HG03159 (cell line): ENCODE measurements around the gene NCR2.
"Not testable (repeated sequence)": the region's sequence is repeated elsewhere in the genome, so short reads cannot be mapped to it uniquely, and the experiment has no call there.

Experiments used
- ATAC-seq: cut with Tn5 transposase; IDR thresholded peaks from one replicate; pipeline ENCODE4 v1.9.1; 2021; ENCODE audit warnings: mild to moderate bottlenecking, moderate library complexity; ENCODE audit not compliant: unreplicated experiment

The NCR2 gene, protein sequence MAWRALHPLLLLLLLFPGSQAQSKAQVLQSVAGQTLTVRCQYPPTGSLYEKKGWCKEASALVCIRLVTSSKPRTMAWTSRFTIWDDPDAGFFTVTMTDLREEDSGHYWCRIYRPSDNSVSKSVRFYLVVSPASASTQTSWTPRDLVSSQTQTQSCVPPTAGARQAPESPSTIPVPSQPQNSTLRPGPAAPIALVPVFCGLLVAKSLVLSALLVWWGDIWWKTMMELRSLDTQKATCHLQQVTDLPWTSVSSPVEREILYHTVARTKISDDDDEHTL

DNA sequence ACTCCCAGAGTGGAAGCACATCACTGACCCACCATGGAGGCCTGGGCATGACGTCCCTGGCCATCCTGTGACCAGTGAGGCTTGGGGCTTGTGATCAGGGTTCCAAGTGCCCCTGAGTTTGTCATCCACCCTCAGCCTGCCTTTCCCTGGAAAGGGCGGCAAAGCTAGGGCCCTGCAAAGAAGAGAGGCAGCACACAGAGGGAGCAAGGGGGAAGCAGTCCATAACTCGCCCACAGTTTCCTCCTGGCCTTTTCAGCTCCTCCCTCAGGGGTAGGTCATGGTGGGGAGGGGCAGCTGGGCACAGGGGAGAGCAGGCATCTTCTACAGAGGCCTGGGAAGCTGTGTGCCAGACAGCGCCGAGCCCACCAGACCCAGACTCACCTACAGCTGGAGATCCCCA, at the start of gene NCR2:
Gene NCR2 (plus strand): TSS at position 313 of the 400 bp plus-strand sequence. CDS start 269 bp downstream, outside the sequence.
- ATAC-seq, result no peak

DNA sequence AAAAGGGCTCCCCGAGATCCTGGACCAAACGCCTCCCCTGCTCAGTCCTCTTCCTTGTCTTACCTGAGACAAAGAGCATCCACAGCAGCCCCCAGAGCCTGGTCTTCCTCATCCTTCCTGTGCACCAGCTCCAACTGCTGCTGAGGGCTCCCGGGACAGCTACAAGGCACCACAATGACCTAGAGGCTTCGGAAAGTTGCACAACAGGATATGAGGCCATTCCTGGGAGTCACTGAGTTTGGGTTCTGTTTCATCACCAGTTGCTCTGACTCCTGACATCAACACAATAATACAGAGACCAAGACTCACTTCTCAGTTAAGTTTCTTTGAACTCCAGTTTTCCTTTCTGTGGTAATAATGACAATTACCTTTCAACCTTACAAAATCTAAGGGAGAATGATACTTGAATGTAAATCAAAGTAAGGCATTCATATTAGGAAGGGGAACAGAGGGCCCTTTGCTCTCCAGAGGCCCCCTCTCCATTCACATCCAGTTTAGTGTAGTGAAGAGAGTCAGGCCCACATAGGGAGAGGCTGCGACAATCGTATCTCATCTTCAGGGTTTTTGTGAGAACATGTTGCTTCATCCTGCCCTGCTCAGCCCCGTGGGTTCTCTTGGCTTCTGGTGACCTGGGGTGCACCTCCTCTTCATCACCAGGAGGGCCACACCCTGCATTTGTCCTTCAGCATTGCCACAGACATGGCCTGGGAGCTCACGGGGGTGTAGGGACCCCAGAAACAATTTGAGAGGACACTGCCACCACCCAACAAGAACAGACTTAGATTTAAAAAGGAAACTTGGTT, 48.7 kb upstream of the NCR2 start, which contains the start of gene TREM1:
Gene TREM1 (minus strand): TSS at position 139 of the 803 bp plus-strand sequence. CDS start 27 bp downstream, at position 112.
- no peak for ATAC-seq

DNA sequence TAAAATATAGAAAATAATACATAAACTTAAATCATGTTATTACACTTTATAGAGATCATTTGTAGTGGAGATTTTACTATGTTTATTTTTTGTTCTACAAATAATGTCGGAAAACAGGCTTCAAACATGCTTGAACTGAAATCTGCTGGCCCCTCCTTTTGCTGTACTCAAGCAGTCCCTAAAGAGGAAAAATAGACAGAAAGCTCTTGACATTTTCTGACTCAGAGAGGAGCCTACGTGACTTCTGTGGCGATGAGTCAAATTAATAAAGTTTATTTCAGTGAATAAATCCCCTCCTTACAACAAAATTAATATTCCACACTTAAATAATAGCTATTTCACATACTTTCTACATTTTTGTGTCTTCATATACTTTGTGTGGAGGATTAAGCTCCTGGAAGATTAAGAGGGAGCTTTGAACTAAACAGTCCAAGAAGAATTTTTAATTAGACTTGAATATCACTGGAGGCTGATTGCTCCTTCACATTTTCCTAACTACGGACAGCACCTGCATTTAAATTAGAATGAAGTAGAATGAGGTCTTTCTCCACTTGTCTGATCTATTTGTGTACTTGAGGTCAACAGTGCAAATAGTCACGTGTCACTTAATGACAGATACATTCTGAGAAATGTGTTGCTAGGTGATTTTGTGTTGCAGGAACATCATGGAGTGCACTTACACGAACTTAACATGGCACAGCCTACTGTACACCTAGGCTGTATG, 47.2 kb upstream of the NCR2 start:
- no peak for ATAC-seq

DNA sequence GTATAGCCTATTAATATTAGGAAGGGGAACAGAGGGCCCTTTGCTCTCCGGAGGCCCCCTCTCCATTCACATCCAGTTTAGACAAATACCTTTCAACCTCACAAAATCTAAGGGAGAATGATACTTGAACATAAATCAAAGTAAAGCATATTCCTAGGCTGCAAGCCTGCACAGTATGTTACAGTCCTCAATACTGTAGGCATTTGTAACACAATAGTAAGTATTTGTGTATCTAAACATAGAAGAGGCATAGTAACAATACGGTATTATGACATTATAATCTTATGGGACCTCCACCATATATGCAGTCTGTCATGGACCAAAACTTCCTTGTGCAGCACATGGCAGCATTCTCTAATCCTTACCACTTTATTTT, 46.7 kb upstream of the NCR2 start:
- ATAC-seq, result no peak

DNA sequence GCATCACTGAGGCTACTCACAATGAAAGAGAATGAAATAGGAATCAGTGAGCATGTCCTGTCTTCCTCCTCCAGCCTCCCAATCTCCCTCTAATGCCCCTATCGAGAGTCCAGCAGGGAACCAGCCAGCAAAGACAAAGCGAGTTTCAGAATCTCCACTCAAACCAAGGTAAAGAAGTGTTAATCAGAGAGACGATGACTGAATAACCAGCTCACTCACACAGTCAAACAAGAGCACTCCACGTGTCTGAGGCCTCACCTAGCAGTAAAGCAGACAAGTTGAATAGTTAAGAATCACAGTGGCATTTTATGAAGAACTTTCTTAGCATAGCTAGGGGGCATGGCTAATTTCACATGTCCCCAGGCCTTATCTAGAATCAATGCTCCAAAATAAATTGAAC, 45.6 kb upstream of the NCR2 start:
- ATAC-seq, result no peak

DNA sequence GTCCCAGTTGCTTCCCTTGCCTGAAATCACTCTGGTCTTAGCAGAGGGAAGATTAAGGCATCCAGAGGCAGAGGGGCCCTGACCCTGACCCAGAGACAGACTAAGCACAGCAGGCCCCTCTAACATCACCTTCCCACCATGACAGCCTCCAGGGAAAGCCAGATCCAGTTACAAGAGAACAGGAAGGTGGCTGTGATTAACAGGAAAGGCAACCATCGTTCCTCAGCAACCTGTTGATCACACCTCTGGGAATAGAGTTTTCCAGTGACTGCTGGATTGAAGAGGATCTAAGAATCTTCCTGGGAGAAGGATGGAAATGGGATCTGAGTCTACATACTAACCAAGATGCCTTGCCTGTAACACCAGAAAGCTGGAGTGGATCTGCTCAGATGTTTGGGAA, 43.7 kb upstream of the NCR2 start:
- no peak for ATAC-seq

DNA sequence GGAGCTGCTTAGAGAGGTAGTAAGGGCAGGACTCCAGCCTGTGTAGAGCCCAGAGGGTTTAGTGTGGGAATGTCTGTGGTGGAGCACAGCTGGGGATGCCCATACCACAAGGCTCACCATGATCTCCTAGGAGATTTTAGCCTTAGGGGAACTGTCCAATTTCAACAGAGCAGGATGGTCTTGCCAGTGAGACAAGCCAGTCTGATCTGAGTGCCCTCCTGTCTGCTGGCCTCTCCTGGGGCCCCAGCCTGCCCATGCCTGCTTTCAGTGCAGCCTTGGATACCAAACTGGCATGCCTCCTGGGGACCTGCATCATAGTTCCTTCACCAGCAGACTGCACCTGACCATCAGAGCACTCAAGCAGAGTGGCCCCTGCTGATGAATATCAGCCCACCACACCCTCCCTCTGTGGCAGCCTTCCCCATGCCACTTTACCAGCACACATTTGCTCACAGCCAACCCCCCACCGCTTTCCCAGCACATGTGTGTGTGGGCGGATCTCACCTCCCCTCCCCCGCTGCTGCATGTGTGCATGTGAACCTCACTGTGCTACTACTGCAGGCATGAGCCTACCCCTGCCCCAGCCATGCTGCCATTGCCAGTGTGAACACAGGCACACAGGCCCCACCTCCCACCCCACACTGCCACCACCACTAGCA, 41.1 kb upstream of the NCR2 start:
- no peak for ATAC-seq

DNA sequence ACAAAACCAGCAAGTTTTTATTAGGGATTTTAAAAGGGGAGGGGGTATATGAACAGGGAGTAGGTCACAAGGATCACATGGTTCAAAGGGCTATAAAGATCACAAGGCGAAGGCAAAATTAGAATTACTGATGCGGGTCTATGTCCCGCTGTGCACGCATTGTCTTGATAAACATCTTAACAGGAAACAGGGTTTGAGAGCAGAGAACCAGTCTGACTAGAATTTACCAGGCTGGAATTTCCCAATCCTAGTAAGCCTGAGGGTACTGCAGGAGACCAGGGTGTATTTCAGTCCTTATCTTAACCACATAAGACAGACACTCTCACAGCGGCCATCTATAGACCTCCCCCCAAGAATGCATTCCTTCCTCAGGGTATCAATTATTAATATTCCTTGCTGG, 38.2 kb upstream of the NCR2 start:
- ATAC-seq, result not testable (repeated sequence)

DNA sequence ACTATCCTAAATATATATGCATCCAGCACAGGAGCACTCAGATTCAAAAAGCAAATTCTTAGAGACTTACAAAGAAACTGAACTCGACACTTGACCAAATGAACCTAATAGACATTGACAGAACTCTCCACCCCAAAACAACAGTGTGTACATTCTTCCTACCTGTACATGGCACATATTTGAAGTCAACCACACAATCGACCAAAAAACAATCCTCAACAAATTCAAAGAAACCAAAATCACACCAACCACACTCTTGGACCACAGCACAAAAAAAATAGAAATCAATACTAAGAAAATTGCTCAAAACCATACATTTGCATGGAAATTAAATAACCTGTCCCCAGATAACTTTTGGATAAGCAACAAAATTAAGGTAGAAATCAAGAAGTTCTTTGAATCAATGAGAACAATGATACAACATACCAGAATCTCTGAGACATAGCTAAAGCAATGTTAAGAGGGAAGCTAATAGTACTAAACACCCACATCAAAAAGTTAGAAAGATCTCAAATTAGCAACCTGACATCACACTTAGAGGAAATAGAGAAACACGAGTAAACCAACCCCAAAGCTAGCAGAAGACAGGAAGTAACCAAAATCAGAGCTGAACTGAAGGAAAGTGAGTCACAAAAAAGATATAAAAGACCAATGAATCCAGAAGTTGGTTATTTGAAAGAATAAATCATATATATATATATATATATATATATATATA, 36.5 kb upstream of the NCR2 start:
- no peak for ATAC-seq

DNA sequence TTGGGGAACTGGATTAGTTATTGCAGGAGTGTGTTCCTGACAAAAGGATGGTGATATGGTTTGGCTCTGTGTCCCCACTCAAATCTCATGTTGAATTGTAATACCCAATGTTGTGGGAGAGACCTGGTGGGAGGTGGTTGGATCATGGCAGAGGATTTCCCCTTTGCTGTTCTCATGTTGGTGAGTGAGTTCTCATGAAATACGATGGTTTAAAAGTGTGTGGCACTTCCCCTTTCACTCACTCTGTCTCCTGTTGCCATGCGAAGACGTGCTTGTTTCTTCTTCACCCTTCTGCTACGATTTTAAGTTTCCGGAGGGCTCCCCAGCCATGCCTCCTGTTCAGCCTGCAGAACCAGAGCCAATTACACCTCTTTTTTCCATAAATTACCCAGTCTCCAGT, 32.8 kb upstream of the NCR2 start:
- no peak for ATAC-seq

DNA sequence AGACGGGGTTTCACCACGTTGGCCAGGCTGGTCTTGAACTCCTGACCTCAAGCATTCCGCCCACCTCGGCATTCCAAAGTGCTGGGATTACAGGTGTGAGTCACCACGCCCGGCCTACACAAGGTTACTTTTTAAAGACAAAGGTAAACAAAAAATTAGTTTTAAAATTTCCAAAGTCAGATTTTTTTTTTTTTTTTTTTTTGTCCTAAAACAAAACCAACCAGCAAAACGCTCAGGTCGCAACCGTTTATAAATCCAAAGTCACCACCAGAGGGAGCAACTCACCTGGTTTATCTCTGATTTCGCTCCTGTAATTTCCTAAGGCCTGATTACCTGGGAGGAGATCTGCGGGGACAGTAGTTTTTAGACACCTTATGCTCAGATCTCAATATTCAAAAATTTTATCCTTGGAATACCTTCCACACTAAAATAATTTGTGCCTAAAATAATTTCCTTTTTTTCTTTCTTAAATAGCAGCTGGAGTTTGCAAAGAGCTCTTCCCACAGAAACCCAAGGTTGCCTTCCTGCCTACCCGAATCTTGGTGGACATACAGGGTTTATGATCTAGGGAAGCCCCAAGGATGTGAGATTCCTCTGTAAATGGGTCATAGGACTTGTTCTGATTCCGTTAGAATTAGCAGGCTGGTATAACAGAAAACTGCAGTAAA, 29.1 kb upstream of the NCR2 start:
- no peak for ATAC-seq

DNA sequence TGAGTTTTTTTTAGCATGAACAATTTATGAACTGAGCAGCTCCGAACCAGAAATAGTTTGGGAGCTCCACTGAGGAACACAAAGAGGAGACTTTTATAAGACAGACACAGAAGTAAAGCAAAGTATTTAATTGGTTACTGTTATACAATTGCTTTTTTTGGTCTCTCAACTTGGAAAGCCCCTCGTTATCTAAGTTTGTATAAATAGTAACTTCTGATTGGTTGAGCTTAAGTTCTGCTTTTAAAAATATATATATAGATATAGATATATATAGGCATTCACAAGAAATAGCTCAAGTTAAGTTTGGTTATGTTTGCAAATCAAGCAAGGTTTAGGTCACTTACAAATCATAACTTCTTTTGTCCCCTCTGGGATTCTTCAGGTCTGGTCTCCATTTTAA, 20.2 kb upstream of the NCR2 start:
- no peak for ATAC-seq

DNA sequence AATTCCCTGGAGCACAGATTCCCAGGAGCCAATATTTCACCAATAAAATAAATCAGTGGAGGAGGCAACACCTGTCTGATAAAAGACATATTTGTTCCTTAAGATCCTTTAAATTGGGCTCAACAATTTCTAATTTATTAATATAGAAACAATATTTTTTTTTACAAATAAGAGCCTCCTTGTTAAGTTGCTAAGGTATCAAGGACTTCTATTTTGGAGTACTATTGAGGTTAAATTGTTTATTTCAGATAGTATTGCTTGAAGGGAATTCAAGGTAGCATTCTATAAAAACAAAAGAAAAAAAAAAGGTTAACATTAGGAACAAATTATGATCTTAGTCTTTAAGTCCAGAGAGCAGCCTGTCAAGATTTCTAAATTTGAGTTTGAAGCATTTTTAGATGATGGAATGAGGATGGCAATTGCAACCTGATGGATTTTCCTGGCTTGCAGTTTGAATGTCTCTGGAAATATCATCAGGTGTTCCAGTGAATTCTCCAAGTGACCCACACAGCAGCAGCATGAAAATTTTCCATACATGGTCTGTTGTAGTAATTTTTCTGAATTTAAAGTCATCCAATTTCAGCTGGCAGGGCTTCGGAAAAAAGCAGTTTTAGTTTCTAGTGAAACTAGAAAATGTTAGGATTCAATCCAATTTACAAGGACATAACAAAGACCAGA, 19.3 kb upstream of the NCR2 start:
- ATAC-seq, result no peak

DNA sequence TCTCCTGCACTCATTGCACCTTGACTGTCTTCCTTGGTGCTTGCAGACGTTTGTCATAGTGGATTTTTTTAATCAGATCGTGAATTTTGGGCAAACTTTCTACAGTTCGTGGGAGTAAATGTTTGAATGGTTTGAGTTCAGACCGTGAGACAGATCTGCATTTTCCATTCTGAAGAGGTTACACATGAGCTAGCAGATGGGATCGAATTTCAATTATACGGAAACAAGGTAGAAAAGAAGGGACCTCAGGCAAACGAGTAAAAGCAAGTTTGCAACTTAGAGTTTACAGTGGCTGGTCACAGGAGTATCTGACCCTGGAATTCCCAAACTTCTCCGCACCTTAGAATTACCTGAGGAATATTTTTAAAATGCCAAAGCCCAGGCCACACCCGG, 17.2 kb upstream of the NCR2 start:
- no peak for ATAC-seq

DNA sequence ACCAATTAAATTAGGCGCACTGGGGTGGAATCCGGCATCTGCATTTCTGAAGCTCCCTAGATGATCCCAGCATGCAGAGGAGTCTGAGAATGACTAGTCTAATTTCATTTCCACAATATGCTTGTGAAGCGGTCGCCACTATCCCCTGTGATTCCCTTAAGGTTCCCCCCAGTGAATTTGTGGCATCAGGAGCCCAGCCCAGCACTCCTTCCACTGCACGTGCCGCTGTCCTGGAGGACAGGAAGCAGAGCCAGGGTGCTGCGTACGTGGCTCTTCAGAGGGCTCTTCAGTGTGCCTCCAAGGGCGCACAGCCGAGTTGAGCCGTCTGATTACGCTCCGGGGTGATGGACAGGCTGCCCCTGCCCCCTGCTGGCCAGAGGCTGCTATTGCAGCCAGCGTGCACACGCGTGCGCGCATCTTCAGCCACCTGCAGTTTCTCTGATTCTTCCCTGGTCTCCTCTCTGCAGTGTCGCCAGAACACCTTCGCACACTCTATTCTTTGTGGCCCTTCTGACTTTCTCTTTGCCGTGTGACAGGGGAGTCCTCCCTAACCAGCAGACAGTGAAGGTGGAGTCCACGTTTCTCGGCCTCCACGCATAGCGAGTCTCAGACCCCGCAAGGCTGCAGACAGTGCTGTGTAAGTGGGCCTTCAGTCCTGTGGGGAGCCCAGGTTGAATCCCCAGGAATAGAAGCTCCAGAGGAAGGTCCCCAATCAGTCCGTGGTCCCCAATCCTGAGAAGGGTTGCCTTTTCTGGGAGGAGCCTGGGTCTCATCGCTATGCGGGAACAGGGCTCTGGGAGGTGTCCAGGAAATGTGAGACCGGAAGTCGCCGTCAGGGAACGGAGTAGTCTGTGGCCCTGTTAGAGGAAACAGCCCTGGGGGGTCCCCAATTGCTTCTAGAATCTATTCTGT, 16.5 kb upstream of the NCR2 start:
- peak; percentile 91 for ATAC-seq

DNA sequence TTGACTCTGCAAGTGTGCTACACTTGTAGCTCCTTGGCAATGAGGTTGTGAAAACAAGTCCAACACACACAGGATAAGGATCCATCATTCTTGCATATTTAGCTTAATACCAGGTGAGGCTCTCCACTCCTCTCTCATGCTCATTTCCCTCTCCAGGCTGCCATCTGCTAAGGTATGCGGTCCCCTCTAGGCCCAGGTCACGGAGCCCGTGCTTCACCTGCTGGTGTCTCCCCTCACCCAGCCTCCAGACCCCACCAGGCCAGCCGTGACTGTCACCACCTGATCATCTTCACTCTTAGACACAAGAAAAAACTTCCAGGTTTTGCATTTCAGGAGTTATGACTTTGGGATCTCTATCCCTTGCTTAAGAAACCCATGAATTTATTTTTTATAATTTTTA, 14.2 kb upstream of the NCR2 start:
- ATAC-seq, result no peak

DNA sequence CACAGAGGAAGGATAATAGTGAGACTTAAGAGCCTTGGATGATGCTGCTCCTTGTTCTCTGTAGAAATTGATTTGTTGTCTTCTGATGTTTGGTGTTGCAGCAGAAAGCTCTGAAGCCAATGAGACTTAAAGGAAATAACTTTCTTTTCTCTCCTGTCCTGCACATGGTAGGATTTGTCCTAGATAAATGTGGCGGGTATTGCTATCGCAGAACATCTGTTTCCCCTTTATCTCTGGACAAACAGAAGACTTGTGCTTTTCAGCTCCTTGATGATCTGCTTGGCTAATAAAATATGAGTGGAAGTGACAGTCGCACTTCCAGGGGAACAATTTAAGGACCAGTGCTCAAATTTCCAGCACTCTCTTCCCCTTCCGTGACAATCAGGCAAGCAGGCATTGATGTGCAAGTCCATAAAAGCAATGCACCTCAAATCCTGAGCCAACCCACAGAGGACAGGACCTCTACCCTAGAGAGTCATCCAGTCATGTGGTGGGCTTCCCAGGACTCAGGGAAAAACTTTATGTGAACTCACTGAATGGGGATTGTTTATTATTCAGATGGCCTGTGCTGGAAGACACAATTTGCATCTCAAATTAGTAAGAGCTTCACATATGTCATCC, 9.9 kb upstream of the NCR2 start:
- ATAC-seq, result no peak

DNA sequence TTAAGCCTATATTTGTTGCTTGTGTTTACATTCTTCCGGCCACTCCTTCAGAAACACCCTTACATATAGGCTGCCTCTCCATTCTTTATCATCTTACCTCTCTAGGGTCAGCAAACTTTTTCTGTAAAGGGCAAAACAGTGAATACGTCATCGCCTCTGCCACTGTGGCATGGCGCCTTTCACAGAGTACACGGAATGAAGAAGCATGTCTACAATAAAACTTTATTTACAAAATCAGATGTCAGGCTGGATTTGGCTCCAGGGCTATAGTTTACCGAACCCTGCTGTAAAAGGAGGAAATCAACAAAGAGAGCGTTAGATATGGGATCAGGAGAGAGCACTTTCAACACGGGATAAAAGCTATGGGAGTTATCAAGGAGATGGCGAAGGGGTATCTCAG, 9.3 kb upstream of the NCR2 start:
- no peak for ATAC-seq
